Esophagus mucosa (tissue), 1 donor: Measurements from ENCODE around the gene HEATR5A. TPM values are rescaled to one million over a fixed set of nuclear protein-coding genes. Genes with fewer than 3 reads are reported as not detected.
"Not testable (repeated sequence)": the region's sequence is repeated elsewhere in the genome, so short reads cannot be mapped to it uniquely, and the experiment has no call there.

Experiments
- ATAC-seq: fragments of 200-7000 bp; cut with Tn5 transposase; one replicate; pipeline ENCODE4 v1.9.1; 2020
- total RNA-seq: library from RNA; stranded (reverse); gene quantifications from one replicate; pipeline ENCODE4 v1.2.4, GENCODE V29; 2023
- donor health status: DM: yes; HTN: yes; CAD: no.

HEATR5A gene
- total RNA-seq, 1 donor from 2014 or later: 25.8 TPM

- ATAC-seq: no peak
These were observed 33.3 kb downstream of the HEATR5A start for GRCh38 chr14:31387091-31387490.

GRCh38 chr14:31386271-31386670 is 34.1 kb downstream of the HEATR5A start:
- ATAC-seq: no peak

- ATAC-seq: no peak
These were observed 38.1 kb downstream of the HEATR5A start for GRCh38 chr14:31382221-31382620.

- no peak for ATAC-seq
These were observed 40.2 kb downstream of the HEATR5A start for GRCh38 chr14:31380106-31380505.

GRCh38 chr14:31379125-31379947 is 41.0 kb downstream of the HEATR5A start:
- ATAC-seq: not testable (repeated sequence)

- ATAC-seq: no peak
These were observed 42.9 kb downstream of the HEATR5A start for GRCh38 chr14:31377433-31377832.

- no peak for ATAC-seq
These were observed 48.7 kb downstream of the HEATR5A start for GRCh38 chr14:31371646-31372045.

GRCh38 chr14:31363331-31364073 is 56.8 kb downstream of the HEATR5A start:
- no peak for ATAC-seq

- no peak for ATAC-seq
These were observed 57.6 kb downstream of the HEATR5A start for GRCh38 chr14:31362746-31363145.

GRCh38 chr14:31361761-31362160 is 58.6 kb downstream of the HEATR5A start:
- ATAC-seq: not testable (repeated sequence)

GRCh38 chr14:31360919-31361662 is 59.3 kb downstream of the HEATR5A start:
- ATAC-seq: peak; percentile 89

GRCh38 chr14:31357279-31357678 is 63.1 kb downstream of the HEATR5A start:
- no peak for ATAC-seq

- no peak for ATAC-seq
These were observed 74.3 kb downstream of the HEATR5A start for GRCh38 chr14:31346097-31346496.

- ATAC-seq: no peak
These were observed 79.1 kb downstream of the HEATR5A start for GRCh38 chr14:31341280-31341679.

GRCh38 chr14:31340297-31341063 is 79.9 kb downstream of the HEATR5A start:
- no peak for ATAC-seq

- no peak for ATAC-seq
These were observed 80.6 kb downstream of the HEATR5A start for GRCh38 chr14:31339743-31340142.

GRCh38 chr14:31337331-31337730 is 83.0 kb downstream of the HEATR5A start:
- ATAC-seq: no peak

- peak; percentile 100 for ATAC-seq
These were observed 83.7 kb downstream of the HEATR5A start for GRCh38 chr14:31336646-31337045.

- ATAC-seq: not testable (repeated sequence)
These were observed 89.0 kb downstream of the HEATR5A start for GRCh38 chr14:31331395-31331794.

- not testable (repeated sequence) for ATAC-seq
These were observed 90.4 kb downstream of the HEATR5A start for GRCh38 chr14:31329876-31330521.

- no peak for ATAC-seq
These were observed 94.2 kb downstream of the HEATR5A start for GRCh38 chr14:31326111-31326510.

GRCh38 chr14:31323419-31323818 is 96.9 kb downstream of the HEATR5A start:
- no peak for ATAC-seq
